ENCODE results near the gene TMEM130.

The TMEM130 gene

DNA sequence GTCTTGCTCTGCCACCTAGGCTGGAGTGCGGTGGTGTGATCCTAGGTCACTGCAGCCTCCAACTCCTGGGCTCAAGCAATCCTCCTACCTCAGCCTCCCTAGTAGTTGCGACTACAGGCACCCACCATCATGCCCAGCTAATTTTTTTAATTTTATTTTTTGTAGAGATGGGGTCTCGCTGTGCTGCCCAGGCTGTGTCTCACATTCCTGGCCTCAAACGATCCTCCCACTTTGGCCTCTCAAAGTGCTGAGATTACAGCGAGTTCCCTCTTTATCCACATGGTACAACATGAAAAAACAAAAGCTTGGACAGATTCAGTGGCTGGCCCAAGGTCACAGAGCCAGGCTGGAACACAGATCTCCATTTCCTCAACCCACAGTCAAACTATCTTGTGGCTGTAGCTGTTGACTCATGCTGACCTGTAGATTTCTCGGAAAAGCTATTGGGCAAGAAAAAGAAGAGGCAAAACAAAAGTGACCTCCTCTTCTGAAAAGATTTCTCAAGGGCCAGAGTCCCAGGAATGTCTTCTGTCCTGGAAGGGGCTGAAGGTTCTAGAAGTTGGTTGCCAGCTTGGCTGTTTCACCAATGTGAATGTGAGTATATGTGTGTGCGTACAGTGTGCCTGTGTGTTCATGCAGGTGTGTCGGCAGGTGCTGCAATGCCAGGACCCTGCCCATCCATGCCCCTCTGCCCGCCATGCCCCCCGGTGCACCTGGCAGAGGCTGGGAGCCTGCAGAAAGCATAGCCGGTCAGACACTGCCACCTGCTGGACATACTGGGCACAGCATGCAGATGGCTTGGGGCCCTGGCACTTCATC, 28.4 kb downstream of the TMEM130 start:
- DNase-seq, result peak; percentile 58 to 76 (median 68)

DNA sequence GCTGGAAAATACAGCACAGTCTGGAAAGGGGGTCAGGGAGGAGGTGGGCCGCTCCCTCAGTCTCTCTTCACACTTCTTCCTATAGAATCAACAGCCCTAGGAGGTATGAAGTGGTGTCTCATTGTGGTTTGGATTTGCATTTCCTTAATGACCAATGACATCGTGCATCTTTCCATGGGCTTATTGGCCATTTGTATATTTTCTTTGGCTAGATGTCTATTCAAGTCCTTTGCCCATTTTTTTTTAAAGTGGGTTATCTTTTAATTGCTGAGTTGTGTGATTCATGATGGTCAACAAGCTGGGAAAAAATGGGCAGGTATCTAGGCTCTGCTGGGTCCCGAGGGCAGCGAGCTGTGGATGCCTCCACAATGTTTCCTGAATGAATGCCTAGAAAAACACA, 29.1 kb downstream of the TMEM130 start:
- no peak for DNase-seq

DNA sequence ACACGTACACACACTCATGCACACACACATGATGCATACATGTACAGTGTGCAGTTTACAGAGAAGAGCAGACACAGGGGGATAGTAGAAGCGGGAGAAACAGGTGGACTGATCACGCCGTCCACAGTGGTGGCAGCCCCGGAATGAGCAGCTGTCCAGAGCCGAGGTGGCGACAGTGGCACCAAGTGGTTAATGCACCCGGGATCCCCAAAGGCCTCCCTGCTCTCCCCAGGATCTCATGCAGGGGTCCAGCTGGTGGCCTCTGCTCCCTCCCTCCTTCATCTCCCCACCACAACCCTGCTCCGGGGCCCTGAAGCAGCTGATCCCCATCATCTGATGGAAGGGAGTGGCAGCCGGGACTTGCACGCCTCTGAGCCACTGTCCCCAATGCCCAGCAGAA, 29.7 kb downstream of the TMEM130 start:
- DNase-seq, result no peak

DNA sequence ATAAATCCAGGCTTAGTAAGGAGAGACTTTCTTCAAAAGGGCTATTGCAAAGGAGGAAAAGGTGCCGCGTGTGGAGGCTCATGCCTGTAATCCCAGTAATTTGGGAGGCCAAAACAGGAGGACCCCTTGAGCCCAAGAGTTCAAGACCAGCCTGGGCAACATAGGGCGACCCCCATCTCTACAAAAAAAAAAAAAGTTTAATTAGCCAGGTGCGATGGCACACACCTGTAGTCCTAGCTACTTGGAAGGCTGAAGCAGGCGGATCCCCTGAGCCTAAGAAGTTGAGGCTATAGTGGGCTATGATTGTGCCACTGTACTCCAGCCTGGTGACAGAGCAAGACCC, 32.2 kb downstream of the TMEM130 start:
- no peak for DNase-seq

DNA sequence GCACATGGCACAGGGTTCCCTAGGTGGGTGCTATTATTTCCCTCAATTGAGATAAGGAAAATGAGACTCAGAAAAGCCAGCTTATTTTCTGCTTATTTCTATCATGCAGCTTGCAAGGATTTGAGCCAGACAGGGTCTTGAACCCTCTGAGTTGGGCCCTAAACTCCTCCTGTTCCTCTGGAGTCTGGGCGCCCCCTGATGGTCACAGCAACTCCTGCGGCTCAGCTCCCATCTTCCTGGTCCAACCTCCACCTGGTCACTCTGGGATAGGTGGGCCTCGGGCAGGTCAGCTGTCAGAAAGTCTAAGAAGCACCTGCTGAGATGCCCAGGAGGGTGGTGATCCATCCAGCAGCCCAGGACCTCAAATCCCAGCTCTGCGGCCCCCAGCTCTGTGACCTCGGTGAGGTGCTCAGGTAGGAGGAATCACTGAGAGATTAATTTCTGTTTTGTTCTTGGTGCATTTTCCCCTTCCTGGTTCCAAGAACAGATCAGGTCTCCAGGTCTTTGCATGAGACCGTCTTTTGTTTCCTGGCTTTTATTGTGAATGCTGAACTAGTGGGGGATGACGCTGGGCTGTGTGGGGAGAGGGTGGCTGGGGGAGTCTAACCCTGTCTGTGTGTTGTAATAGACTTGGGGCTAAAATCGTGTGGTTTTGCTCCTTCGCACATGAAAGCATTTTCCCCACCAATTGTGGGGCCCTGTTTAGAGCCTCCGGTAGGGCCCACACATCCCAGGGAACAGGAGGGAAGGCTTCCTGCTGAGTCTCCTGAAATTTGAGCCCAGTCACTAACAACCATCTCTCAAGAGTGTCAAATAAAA, 32.8 kb downstream of the TMEM130 start:
- peak; percentile 18 to 62 (median 38) for DNase-seq

DNA sequence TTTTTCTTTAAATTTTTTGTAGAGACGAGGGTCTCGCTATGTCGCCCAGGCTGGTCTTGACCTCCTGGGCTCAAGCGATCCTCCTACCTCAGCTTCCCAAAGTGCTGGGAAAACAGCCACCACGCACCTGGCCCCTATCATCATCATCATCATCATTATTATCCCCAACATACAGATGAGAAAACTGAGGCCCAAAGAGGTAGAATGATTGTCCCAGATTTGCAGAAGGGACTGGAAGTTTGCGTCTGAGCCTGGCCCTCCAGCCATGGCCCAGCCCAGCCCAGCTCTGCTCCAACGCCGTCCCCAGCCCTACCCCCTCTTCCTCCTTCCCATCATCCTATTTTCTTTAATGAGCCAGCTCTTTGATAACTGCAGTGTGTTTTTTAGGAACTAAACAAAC, 34.9 kb downstream of the TMEM130 start:
- DNase-seq, result no peak

DNA sequence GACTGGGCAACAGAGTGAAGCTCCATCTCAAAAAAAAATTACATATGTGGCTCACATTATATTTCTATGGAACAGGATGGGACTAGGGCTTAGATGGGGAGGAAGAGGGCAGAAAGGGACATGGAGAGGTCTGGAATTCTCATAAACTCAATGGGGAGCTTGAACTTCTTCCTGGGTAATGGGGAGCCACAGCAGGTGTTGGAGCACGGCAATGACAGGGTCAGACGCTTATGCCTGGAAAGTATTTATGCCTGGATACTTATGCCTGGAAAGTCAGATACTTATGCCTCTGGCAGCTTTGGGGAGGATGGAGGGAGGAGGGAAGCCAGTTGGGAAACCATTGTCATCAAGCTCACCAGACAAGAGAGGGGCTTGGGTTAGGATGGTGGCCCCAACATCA, 36.8 kb downstream of the TMEM130 start:
- no peak for DNase-seq

DNA sequence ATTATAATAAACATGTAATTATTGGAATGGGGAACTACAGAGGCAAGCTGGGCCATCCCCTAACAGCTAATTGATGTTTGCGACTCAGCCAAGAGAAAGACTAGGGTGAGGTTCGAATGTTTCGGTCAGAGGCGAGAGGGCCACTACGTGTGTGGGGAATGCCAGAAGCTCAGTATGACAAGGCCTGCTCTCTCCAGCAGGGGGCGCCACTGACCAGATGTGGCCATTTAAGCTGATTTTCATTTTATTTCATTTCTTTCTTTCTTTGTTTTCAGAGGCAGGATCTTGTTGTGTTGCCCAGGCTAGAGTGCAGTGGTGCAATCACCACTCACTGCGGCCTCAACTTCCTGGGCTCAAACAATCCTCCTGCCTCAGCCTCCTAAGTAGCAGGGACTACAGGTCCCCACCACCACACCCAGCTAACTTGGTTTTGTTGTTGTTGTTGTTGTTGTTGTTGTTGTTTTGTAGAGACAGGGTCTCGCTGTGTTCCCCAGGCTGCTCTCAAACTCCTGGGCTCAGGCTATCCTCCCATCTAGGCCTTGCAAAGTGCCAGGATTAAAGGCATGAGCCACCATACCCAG, 38.1 kb downstream of the TMEM130 start:
- DNase-seq, result peak; percentile 48 to 80 (median 66)

DNA sequence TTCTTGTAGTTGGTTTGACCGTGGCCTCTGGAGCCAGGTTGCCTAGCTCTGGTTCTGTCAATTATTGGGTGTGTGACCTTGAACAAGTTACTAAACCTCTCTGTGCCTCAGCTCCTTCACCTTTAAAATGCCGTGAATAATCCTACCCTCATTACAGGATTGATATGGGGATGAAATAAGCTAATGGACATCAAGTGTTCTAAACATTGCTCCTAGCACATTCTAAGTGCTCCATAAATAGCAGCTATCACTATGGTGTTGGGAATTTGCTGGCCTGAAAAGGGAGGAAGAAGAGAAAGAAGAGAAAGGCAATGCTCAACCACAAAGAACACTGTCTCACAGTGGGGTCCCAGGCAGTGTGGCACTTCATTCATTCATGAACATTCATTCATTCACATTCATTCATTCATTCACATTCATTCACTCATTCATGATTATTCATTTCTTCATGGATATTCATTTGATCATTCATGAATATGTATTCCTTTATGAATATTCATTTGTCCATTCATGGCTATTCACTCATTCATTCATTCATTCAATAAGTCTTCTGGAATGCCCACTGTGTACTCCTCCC, 38.8 kb downstream of the TMEM130 start:
- DNase-seq, result no peak

DNA sequence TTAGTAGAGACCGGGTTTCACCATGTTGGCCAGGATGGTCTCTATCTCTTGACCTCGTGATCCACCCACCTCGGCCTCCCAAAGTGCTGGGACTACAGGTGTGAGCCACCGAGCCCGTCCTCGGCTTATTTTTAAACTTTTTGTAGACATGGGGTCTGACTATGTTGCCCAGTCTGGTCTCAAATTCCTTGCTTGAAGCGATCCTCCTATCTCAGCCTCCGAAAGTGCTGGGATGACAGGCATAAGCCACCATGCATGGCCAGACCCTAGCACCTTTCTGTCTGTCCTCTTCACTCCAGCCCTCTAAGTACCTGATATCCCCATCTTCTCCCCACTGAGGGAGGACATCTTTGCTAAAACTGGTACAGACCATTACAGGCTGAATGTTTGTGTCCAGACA, 41.4 kb downstream of the TMEM130 start:
- no peak for DNase-seq

DNA sequence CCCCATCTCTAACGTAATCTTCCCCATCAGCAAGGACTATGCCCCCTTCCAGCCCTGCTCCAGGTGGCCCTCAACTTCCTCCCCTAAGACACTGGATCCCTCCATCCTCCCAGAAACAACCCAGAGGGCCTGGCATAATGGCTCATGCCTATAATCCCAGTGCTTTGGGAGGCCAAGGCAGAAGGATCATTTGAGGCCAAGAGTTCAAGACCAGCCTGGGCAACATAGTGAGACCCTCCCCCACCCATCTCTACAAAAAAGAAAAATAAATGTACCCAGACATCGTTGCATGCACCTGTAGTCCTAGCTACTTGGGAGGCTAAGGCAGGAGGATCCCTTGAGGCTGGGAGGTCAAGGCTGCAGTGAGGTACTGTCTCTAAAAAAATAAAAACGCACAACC, 42.6 kb downstream of the TMEM130 start:
- no peak for DNase-seq

DNA sequence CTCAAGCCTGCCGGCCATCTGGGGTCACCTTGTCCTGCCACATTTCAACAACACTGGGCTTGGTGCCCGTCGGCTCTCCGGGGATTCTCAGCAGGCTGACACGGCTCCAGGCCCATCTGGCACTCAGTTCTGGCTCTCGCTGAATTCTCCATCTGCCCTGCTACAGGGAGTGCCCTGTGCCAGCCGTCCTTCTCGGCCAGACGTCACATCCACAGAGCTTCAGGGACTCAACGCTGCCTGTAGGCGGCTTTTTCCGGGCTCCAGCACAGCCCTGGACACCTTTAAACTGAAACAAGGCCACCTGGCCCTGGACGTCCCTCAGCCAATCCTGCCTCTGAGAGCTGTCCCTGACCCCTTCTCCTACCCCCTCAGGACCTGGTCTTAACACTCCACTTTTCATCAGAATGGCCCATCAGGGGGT, 43.0 kb downstream of the TMEM130 start:
- DNase-seq, result no peak

DNA sequence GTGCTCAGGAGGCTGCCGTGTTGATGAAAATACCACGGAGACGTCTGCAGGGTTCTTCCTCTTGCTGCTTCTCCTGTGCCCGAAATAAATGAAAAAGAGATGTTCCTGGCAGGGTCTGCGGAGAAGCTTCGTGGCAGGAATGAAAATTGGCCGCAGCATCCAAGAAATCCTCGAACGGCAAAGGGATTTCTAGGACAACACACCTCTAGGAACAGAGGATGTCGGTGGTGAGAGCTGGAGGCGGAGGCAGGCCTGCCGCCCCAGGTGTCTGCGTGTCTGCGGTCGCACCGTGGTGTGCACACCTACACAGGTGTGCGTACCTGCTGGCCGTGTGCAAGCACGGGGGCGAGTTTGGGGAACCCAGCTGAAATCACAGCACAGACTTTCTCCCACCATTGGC, 43.4 kb downstream of the TMEM130 start:
- DNase-seq, result no peak

DNA sequence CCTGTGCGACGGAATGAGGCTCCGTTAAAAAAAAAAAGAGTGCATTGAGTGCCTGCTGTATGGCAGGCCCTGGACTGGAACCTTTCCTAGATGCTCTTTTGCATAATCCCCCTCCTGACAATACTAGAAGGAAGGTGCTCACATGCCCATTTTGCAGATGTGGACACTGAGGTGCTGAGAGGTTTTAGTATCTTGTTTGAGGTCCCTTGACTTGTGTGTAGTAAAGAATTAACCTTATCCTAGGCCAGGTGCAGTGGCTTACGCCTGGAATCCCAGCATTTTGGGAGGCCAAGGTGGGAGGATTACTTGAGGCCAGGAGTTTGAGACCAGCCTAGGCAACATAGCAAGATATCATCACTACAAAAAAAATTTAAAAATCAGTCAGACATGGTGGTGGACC, 46.6 kb downstream of the TMEM130 start:
- no peak for DNase-seq

DNA sequence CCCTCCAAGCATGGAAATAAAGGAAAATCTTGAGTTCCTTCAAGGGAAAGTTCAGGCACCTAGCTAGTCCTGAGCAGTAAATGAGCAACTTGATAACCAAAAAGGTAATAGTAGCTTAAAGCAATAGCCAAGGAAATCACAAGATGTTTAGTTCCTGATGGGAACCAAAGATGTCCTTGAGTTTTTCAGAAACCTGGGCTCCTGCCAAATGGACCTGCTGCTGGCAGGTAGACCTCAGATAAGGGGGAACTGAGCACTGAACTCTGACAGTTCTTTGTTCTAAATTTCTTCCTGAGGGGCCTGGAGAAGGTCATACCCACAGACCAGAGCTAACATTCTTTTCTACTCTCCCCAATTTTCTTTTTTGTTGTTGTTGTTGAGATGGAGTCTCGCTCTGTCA, 48.5 kb downstream of the TMEM130 start:
- DNase-seq, result no peak

DNA sequence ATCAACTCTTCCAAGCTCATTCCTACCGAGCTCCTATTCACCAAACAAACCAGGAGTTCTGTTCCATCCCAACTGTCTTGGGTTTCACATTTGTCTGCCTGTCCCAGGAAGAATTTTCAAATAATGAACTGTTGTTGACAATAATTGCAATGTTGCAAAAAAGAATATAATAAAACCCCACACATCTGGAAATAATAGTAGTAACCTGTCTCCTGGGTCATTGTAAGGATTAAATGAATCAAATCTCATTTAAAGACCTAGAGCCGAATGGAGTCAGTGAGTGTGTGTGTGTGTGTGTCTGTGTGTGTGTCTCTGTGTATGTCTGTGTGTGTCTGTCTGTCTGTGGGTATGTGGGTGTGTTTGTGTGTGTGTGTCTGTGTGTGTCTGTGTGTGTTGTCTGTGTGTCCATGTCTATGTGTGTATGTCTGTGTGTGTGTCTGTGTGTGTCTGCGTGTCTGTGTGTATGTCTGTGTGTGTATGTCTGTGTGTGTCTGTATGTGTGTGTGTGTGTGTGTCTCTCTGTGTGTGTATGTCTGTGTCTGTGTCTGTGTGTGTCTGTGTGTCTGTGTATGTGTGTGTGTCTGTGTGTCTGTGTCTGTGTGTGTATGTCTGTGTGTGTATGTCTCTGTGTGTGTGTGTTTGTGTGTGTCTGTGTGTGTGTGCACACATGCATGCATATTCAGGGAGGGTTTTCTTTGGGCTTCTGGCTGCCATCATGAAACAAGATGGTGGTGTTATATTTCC, 52.7 kb downstream of the TMEM130 start:
- no peak for DNase-seq

DNA sequence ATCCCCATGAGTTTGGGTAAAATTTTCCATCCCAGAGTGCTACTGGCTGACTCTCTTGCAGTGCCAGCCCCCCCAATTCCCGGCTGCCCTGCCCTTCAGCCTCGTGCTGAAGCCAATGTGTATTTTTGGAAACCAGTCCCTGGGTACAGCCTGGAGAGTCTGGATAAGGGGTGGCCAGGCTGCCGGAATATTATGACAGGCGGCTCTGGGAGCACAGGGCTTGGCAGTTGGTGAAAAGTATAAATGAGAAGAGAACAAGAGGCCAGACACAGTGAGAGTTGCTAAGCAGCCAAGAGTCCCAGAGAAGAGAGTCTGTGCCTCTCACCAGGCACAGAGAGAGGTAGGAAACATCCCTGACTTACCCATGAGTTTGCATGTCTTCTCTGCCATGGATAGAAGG, 53.6 kb downstream of the TMEM130 start:
- no peak for DNase-seq

DNA sequence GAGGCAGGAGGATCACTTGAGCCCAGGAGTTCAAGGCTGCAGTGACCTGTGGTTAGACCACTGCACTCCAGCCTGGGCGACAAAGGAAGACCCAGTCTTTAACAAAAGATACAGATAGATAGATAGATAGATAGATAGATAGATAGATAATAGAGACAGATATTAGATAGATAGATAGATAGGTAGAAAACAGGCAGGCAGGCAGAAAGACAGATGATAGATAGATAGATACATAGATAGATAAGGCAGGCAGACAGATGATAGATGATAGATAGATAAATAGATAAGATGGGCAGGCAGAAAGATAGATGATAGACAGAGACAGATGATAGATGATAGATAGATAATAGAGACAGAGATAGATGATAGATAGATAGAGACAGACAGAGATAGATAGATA, 54.5 kb downstream of the TMEM130 start:
- DNase-seq, result no peak

DNA sequence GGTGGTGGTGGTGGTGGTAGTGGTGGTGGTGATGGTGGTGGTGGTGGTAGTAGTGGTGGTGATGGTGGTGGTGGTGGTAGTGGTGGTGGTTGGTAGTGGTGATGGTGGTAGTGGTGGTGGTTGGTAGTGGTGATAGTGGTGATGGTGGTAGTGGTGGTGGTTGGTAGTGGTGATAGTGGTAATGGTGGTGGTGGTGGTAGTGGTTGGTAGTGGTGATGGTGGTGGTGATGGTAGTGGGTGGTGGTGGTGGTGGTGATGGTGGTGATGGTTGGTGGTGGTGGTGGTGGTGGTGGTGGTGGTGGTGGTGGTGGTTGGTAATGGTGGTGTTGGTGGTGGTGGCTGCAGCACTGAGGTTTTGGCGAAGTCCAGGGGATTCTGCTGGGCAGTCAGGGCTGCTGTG, 58.5 kb downstream of the TMEM130 start:
- no peak for DNase-seq

DNA sequence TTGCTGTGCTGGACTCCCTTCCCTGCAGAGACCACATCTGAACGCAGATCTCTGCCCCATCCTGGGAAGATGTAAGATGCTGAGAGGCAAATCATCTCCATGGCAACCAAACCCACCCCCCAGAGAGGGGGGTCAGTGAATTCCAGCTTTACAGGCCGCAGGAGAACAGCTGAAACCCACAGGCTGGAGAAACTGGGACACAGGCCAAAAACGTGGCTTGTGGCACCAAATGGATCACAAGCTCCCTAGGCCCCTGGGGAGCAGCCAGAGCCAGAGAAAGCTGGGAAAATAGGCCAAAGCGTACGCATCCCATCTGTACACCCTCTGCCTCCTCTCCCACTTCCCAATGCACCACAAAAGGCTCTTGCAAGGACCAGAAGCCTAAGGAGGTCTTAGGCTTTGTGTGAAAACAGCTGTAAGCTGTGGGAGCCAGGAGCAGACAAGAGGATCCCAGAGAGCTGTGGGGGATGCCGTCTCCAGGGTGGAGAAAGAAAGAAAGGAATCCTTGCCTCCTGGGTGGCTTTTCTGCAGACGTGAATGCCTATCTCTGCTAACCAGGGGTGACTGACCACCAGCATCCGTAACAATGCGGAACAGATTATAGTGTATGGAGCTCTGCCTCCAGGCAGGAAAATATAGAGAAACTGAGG, 59.5 kb downstream of the TMEM130 start:
- DNase-seq, result no peak

DNA sequence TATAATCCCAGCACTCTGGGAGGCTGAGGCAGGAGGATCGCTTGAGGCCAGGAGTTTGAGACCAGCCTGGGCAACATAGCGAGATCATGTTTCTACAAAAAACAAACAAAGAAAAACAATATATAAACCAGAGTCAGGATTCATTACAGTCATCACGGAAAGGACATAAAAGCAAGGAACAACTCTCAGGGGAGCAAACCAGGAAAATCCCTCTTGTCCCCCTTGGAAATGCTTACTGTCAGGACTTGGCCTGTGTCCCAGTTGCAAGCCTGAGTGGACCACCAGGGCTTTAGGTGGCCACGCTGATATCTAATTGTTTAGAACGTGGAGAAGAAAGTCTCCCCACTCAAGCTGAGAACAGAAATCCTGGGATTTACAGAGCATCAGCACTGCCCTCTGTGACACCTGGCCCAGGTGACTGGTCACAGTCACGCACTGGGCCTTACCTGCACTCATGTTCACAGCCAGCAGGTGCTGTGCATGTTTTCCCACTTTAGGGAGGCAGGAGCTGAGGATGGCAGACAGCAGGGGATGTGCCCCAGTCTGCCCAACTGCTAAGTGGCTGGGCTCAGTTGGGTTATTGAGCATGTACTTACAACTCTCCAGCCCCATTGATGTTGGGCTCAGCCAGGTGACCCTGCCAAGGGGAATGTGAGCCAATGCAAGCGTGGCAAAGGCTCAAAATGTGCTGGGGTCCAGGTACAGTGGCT, 60.9 kb downstream of the TMEM130 start:
- DNase-seq, result no peak

All from suppressor macrophage (primary cell).